A673 (cell line): ENCODE measurements around the gene KCNT2. TPM values are rescaled to one million over a fixed set of nuclear protein-coding genes. Genes with fewer than 3 reads are reported as not detected.

ENCODE experiments used
- BruUV-seq: library from RNA; stranded (reverse); fragments of 400-500 nt; replicated peaks from 2 replicates; lab custom pipeline; 2021; lab: Mats Ljungman, UMichigan
- CTCF ChIA-PET: fragments of 300-600 bp; sonication (Branson Sonifier 250); formaldehyde crosslinking; loops from one replicate; lab custom pipeline; 2022; ENCODE audit warnings: antibody characterized with exemption; lab: Charles Lee
- POLR2A ChIA-PET: fragments of 300-600 bp; sonication (Branson Sonifier 250); formaldehyde crosslinking; loops from one replicate; lab custom pipeline; 2022; ENCODE audit warnings: antibody characterized with exemption; ENCODE audit not compliant: low non-redundant PET; lab: Charles Lee
- DNase-seq: peaks from one replicate; pipeline ENCODE4 v3.0.0-alpha.2; 2015; ENCODE audit warnings: low spot score
- H3K27ac ChIP-seq: fragments of 200-600 bp; sonication (generic); 2 replicates; pipeline ENCODE4 v1.5.1; 2016; ENCODE audit warnings: mixed run types, low read depth, mild to moderate bottlenecking, mixed read lengths, antibody characterized with exemption, low read length; ENCODE audit not compliant: poor library complexity, severe bottlenecking
- H3K27me3 ChIP-seq: fragments of 200-600 bp; sonication (generic); replicated peaks from 2 replicates; pipeline ENCODE4 v1.6.1; 2017; ENCODE audit warnings: mixed run types, low read depth, mild to moderate bottlenecking, mixed read lengths, antibody characterized with exemption, low read length; ENCODE audit not compliant: insufficient read depth, poor library complexity
- H3K36me3 ChIP-seq: fragments of 200-600 bp; sonication (generic); 2 replicates; pipeline ENCODE4 v1.6.1; 2016; ENCODE audit warnings: mixed run types, mild to moderate bottlenecking, mixed read lengths, antibody characterized with exemption, low read length; ENCODE audit not compliant: insufficient read depth, poor library complexity, severe bottlenecking
- H3K4me1 ChIP-seq: fragments of 200-600 bp; sonication (generic); 2 replicates; pipeline ENCODE4 v1.6.1; 2017; ENCODE audit warnings: mixed run types, mild to moderate bottlenecking, mixed read lengths, antibody characterized with exemption, low read length; ENCODE audit not compliant: insufficient read depth, poor library complexity, severe bottlenecking
- H3K4me3 ChIP-seq: fragments of 200-600 bp; sonication (generic); 2 replicates; pipeline ENCODE4 v1.5.1; 2016; ENCODE audit warnings: low read depth, mixed run types, mild to moderate bottlenecking, mixed read lengths, low read length; ENCODE audit not compliant: poor library complexity, severe bottlenecking
- H3K9me3 ChIP-seq: fragments of 200-600 bp; sonication (generic); 2 replicates; pipeline ENCODE4 v1.6.1; 2016; ENCODE audit warnings: mixed run types, low read depth, mild to moderate bottlenecking, mixed read lengths, antibody characterized with exemption, low read length; ENCODE audit not compliant: poor library complexity, severe bottlenecking
- CTCF ChIP-seq: fragments of 300-800, 200-600 bp; sonication (generic); conservative IDR thresholded peaks from 2 replicates; pipeline ENCODE4 v1.5.1; 2017; ENCODE audit warnings: low read depth, mild to moderate bottlenecking, antibody characterized with exemption, low read length, moderate library complexity, mixed read lengths
- EZH2 ChIP-seq: fragments of 200-600 bp; sonication (generic); IDR thresholded peaks from 2 replicates; pipeline ENCODE4 v1.6.1; 2017; ENCODE audit warnings: borderline replicate concordance, low read depth, mild to moderate bottlenecking, mixed read lengths, antibody characterized with exemption, low read length; ENCODE audit not compliant: poor library complexity, severe bottlenecking
- intact Hi-C: fragments of 100-400 bp; cut with micrococcal nuclease; formaldehyde crosslinking; loops from one replicate; pipeline ENCODE4 v1.10.0; 2022; ENCODE audit not compliant: unreplicated experiment
- total RNA-seq: library from RNA; stranded (reverse); gene quantifications from 2 replicates; pipeline ENCODE4 v1.2.3, GENCODE V29; 2021

KCNT2 gene
- total RNA-seq, 1 experiment from 2014 or later = 1.2 TPM

DNA sequence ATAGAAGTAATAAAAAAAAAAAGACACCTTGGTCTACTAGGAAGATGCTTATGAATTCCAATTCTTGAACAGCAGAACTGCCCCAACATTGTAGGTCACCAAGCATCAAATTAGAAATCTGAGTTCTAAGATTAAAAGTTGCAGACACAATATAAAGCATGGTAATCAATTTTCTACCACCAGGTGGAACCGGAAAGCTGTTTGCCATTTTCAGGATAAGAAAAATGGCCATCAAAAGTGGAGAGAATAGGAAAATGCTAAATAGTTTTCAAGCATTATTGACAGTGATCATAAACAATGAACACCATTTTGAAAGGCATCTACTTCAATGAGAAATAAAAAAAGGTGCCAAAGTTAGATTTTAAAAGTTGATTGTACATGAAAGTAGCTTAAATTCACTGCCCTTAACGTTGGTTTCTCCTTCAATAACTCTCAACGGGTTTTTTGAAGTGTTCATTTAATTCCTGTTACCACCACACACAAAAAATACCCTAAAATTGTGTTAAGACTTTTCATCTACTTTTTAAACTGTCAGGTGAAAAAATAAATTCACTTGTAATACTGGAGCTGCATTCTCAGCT is 252.9 kb downstream of the KCNT2 start:
- intact Hi-C loops = loop anchor here (5.0 kb wide), 1 partner anchor 307 kb away; no protein-coding TSS in a partner anchor
- CTCF ChIA-PET = interaction anchor here (0.7 to 0.9 kb wide), 2 partner anchors 268 to 306 kb away, joined by 3 to 6 read pairs; no protein-coding TSS in a partner anchor
- no peak overlapping the region for H3K27ac ChIP-seq
- H3K36me3 ChIP-seq = no peaks in the 10 kb centered on the region
- BruUV-seq = no TSS peak
- H3K27me3 ChIP-seq = peaks cover 5% of the 10 kb centered on the region
- H3K4me1 ChIP-seq = no peaks in the 10 kb centered on the region
- H3K4me3 ChIP-seq = no peak overlapping the region
- no peaks in the 10 kb centered on the region for H3K9me3 ChIP-seq
- POLR2A ChIA-PET = no interaction called here
- peak; percentile 3 for DNase-seq
- TF ChIP-seq CTCF = peak; percentile 24; the same call in 1 of the 2 replicates
- TF ChIP-seq EZH2 = no peak

DNA sequence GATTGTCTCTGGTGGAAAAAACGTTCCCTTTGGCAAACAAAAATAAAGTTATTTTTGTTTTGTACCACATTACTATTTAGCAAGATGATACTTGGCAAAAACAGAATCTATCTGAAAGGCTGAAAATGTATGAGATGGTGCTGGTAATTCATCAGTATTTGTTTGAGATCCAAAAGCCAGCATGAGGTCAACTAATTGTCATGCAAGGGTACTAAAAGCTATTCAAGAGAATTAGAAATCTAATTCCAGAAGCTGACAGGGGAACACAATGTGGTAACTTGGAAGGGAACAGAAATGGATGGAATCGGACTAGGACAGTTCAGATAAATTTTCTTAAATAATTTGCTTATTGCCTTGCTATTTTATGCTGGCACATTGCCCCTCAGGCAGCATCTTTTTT is 263.8 kb downstream of the KCNT2 start:
- H3K27me3 ChIP-seq = no peaks in the 10 kb centered on the region
- no TSS peak for BruUV-seq
- ChIA-PET CTCF (no interaction called here), POLR2A (no interaction called here)
- TF ChIP-seq CTCF = no peak
- no peak for TF ChIP-seq EZH2
- DNase-seq = no peak
- H3K27ac ChIP-seq = no peak overlapping the region
- intact Hi-C loops = no loop called here
- no peak overlapping the region for H3K4me3 ChIP-seq
- H3K9me3 ChIP-seq = no peaks in the 10 kb centered on the region
- no peaks in the 10 kb centered on the region for H3K4me1 ChIP-seq
- H3K36me3 ChIP-seq = no peaks in the 10 kb centered on the region

DNA sequence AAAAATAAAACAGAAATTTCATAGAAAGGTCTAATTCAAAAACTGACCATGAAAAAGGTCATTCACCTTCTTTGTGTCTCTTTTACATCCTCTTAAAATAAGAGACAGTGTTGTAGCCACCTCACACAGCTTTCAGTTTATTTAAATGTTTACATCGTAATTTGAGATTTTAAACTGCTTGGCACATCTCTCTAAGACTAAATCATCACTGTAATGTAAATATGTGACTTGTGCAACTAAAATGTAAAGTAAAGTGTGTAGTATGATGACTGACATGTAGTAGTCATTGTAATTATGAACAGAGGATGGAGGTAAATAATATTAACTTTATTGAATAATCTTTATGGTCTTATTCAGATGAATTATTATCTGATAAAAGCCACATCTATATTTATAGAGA is 283.9 kb downstream of the KCNT2 start:
- no peak for DNase-seq
- POLR2A ChIA-PET = no interaction called here
- BruUV-seq = no TSS peak
- no peaks in the 10 kb centered on the region for H3K9me3 ChIP-seq
- H3K4me1 ChIP-seq = no peaks in the 10 kb centered on the region
- H3K36me3 ChIP-seq = no peaks in the 10 kb centered on the region
- no peak overlapping the region for H3K4me3 ChIP-seq
- H3K27me3 ChIP-seq = no peaks in the 10 kb centered on the region
- H3K27ac ChIP-seq = no peak overlapping the region
- intact Hi-C loops = no loop called here
- TF ChIP-seq EZH2 (no peak), CTCF (no peak)
- CTCF ChIA-PET = no interaction called here
